ENCODE results near the gene CCDC34.

CCDC34 gene

DNA sequence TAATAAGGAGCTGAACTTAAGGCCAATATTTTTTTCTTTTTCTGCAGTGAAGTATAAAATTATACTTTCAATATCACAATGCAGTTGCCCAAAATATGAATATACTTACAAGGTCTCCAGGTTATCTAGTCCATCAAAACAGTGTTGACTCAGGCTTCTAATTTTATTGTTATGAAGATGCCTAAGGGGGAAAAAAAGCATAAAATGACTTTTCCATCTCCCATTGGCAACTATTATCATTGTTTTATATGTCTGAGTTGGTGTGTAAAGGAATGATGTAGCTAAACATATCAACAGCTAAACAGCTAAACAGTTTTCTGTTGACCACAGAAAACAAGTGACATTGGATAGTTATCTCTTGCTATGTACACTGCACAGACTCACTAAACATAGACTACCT lies 21.2 kb upstream of the CCDC34 start:
- TF ChIP-seq, protein P1, sequence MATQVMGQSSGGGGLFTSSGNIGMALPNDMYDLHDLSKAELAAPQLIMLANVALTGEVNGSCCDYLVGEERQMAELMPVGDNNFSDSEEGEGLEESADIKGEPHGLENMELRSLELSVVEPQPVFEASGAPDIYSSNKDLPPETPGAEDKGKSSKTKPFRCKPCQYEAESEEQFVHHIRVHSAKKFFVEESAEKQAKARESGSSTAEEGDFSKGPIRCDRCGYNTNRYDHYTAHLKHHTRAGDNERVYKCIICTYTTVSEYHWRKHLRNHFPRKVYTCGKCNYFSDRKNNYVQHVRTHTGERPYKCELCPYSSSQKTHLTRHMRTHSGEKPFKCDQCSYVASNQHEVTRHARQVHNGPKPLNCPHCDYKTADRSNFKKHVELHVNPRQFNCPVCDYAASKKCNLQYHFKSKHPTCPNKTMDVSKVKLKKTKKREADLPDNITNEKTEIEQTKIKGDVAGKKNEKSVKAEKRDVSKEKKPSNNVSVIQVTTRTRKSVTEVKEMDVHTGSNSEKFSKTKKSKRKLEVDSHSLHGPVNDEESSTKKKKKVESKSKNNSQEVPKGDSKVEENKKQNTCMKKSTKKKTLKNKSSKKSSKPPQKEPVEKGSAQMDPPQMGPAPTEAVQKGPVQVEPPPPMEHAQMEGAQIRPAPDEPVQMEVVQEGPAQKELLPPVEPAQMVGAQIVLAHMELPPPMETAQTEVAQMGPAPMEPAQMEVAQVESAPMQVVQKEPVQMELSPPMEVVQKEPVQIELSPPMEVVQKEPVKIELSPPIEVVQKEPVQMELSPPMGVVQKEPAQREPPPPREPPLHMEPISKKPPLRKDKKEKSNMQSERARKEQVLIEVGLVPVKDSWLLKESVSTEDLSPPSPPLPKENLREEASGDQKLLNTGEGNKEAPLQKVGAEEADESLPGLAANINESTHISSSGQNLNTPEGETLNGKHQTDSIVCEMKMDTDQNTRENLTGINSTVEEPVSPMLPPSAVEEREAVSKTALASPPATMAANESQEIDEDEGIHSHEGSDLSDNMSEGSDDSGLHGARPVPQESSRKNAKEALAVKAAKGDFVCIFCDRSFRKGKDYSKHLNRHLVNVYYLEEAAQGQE (IDR thresholded peaks at IDR 0.05; ENCODE audit: insufficient read depth in 1 of 2, low read depth in 2 of 2, low read length in 2 of 2) = no peak
- no peak for TF ChIP-seq SIN3A (IDR thresholded peaks at IDR 0.05; ENCODE audit: borderline replicate concordance, insufficient read depth, low read length)
- no peak for TF ChIP-seq TAF1 (IDR thresholded peaks at IDR 0.05; ENCODE audit: borderline replicate concordance, insufficient read depth, low read length)
- TF ChIP-seq POLR2AphosphoS5 (IDR thresholded peaks at IDR 0.05; ENCODE audit: low read depth, low read length) = no peak
- no peak for TF ChIP-seq FOXP2 (optimal IDR thresholded peaks at IDR 0.05; ENCODE audit: borderline replicate concordance, extremely low read depth, extremely low read length, insufficient read depth)

DNA sequence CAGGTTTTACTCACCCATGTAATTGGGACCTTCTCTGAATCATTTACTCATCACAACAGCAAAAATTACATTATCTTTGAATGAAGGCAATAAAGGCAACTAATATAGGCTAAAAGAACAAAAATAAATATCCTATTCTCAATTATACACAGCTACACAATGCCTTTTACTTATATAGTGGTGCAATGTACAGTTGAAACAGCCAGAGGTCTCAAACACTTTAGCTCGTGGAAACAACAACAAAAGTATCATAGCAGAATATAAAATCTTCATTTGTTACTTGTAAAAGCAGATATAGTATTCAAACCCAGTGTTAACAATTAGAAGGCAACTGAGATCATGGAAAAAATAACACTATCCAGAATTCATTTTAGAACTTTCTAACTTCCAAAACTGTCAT lies 20.6 kb upstream of the CCDC34 start:
- TF ChIP-seq FOXP2 (optimal IDR thresholded peaks at IDR 0.05; ENCODE audit: borderline replicate concordance, extremely low read depth, extremely low read length, insufficient read depth) (no peak), POLR2AphosphoS5 (IDR thresholded peaks at IDR 0.05; ENCODE audit: low read depth, low read length) (no peak), SIN3A (IDR thresholded peaks at IDR 0.05; ENCODE audit: borderline replicate concordance, insufficient read depth, low read length) (no peak), TAF1 (IDR thresholded peaks at IDR 0.05; ENCODE audit: borderline replicate concordance, insufficient read depth, low read length) (no peak)
- TF ChIP-seq, protein P1 (IDR thresholded peaks at IDR 0.05; ENCODE audit: insufficient read depth in 1 of 2, low read depth in 2 of 2, low read length in 2 of 2) = no peak

DNA sequence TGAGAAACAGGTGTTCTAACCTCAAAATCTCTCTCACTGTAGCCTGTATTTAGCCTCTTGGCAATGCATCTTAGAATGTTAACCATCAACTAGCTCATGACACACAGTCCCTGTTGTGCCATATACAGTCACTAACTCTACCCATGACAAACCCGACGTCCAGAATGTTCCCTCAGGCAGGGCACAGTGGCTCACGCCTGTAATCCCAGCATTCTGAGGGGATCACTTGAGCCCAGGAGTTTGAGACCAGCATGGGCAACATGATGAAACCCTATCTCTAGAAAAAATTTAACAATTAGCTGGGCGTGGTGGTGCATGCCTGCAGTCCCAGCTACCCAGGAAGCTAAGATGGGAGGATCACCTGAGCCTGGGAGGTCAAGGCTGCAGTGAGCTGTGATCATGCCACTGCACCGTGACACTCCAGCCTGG lies 18.2 kb upstream of the CCDC34 start:
- no peak for TF ChIP-seq TAF1 (IDR thresholded peaks at IDR 0.05; ENCODE audit: borderline replicate concordance, insufficient read depth, low read length)
- no peak for TF ChIP-seq FOXP2 (optimal IDR thresholded peaks at IDR 0.05; ENCODE audit: borderline replicate concordance, extremely low read depth, extremely low read length, insufficient read depth)
- TF ChIP-seq, protein P1 (IDR thresholded peaks at IDR 0.05; ENCODE audit: insufficient read depth in 1 of 2, low read depth in 2 of 2, low read length in 2 of 2) = no peak
- TF ChIP-seq SIN3A (IDR thresholded peaks at IDR 0.05; ENCODE audit: borderline replicate concordance, insufficient read depth, low read length) = no peak
- TF ChIP-seq POLR2AphosphoS5 (IDR thresholded peaks at IDR 0.05; ENCODE audit: low read depth, low read length) = no peak

DNA sequence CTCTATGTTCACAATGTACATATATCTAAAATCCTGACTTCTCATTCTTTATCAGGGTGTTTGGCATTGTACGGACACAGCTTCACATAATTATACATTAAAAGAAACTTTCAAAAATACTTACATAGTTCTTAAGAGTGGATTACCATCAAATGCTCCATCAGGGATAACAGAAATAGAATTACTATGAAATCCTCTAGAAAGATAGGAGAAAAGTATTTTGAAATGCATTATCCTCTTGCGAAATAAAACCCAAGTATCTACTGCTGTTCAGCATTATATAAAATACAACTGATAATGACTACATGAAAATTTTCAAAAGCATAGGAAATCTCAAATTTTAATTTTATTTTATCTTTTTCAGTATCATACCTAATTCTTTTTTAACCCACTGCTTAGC lies 17.8 kb upstream of the CCDC34 start:
- TF ChIP-seq FOXP2 (optimal IDR thresholded peaks at IDR 0.05; ENCODE audit: borderline replicate concordance, extremely low read depth, extremely low read length, insufficient read depth) = no peak
- TF ChIP-seq POLR2AphosphoS5 (IDR thresholded peaks at IDR 0.05; ENCODE audit: low read depth, low read length) = no peak
- no peak for TF ChIP-seq TAF1 (IDR thresholded peaks at IDR 0.05; ENCODE audit: borderline replicate concordance, insufficient read depth, low read length)
- TF ChIP-seq SIN3A (IDR thresholded peaks at IDR 0.05; ENCODE audit: borderline replicate concordance, insufficient read depth, low read length) = no peak
- TF ChIP-seq, protein P1 (IDR thresholded peaks at IDR 0.05; ENCODE audit: insufficient read depth in 1 of 2, low read depth in 2 of 2, low read length in 2 of 2) = no peak

DNA sequence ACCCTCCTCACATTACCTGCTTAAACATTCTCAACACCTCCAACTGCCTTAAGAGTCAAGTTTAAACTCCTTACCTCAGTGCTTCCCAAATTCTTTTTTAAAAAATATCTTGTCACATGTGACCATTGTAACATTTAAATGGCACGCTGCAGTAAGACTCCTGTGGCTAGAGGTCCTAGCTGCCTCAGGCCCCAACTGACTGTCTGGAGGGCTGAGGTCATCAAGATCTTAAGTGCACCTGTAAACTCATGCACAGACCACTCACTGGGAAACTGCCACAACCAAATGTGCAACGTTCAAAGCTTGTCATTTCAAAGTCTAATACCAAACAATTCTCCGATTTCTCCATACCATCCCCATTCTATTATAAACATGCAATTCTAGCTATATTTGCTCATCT lies 16.4 kb upstream of the CCDC34 start:
- TF ChIP-seq POLR2AphosphoS5 (IDR thresholded peaks at IDR 0.05; ENCODE audit: low read depth, low read length) (no peak), FOXP2 (optimal IDR thresholded peaks at IDR 0.05; ENCODE audit: borderline replicate concordance, extremely low read depth, extremely low read length, insufficient read depth) (no peak)
